GM19238 (cell line): ENCODE measurements around the gene CAVIN1.
"Not testable (repeated sequence)": the region's sequence is repeated elsewhere in the genome, so short reads cannot be mapped to it uniquely, and the experiment has no call there.

Experiments
- DNase-seq: peaks from one replicate; pipeline ENCODE4 v3.0.0; 2011; ENCODE audit warnings: low spot score; ENCODE audit not compliant: insufficient read length

CAVIN1 gene

DNA sequence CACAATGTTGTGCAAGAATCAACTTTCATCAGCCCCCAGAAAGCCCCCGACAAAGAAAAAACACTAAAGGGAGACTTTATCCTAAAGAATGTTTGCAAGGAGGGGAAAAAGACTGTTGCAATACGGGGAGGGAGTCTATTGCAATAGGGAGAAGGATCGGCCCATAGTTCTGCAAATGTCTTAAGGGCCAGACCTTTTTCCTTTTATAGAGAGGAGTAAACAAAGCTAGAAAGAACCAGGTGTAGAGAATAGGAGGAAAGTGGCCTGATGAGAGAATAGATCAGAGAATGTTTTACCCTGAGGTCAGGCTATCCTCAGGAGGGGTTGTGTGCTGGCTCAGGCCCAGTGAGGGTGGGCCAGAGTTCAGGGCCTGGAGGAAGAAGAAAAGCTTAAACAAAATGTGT lies 8.7 kb upstream of the CAVIN1 start:
- no peak for DNase-seq

GRCh38 chr17:42429726-42430447 lies 6.8 kb upstream of the CAVIN1 start:
- DNase-seq, result no peak

- DNase-seq, result no peak
These were observed 5.3 kb upstream of the CAVIN1 start for GRCh38 chr17:42428141-42428944.

- no peak for DNase-seq
These were observed 2.0 kb upstream of the CAVIN1 start for GRCh38 chr17:42424991-42425610.

DNA sequence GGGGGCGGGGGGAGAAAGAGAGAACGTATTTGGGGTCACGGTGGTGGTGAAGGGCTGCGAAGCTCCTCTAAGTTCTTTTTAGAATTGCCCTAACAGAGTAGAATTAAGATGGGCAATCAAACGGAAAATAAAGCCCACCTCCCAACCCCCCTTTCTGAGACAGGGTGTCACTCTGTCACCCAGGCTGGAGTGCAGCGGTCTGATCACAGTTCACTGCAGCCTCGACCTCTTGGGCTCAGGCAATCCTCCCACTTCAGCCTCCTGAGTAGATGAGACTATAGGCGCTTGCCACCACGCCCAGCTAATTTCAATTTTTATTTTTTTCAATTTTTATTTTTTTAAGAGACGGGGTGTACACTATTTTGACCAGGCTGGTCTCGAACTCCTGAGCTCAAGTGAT lies 710 bp upstream of the CAVIN1 start:
- DNase-seq, result no peak

- no peak for DNase-seq
These were observed 571 bp downstream of the CAVIN1 start for GRCh38 chr17:42422412-42422957.

- DNase-seq, result no peak
These were observed 1.3 kb downstream of the CAVIN1 start for GRCh38 chr17:42421507-42422338.

GRCh38 chr17:42421136-42421506 lies 1.9 kb downstream of the CAVIN1 start:
- DNase-seq, result no peak

- not testable (repeated sequence) for DNase-seq
These were observed 5.1 kb downstream of the CAVIN1 start for GRCh38 chr17:42417981-42418380.

DNA sequence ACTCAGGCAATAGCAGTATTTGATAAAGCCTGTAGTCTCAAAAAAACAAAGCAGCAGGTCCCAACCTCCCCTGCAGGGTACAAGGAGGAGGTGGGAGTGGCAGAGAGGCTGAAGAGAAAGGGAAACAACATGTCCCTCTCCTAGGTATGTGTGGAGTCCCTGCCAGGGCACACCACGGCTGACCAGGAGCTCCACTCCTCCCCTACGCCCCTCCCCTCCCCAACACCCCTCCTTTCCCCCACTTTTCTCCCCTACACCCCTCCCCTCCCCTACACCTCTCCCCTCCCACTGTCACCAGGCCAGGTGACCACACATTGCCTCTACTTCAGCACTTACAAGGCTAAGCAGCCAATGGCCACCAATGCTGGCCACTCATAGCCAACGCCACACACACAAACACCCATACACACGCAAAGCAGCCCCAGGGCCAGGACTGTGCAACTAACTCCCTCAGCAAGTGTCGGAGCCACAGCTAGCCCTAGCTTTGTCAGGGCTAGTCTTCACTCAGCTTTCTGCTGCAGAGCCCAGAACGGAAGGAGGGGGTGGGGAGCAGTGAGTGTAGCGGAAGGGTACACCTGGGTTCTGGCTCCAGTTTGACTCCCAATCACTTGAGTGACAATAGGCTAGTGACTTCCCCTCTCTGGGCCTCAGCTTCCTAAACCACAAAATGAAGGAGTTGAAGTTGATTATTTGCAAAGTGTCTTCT lies 8.2 kb downstream of the CAVIN1 start:
- peak; percentile 50 for DNase-seq

- no peak for DNase-seq
These were observed 9.5 kb downstream of the CAVIN1 start for GRCh38 chr17:42413464-42414040.

GRCh38 chr17:42411905-42412679 lies 11.0 kb downstream of the CAVIN1 start:
- DNase-seq, result no peak

GRCh38 chr17:42411361-42411760 lies 11.7 kb downstream of the CAVIN1 start:
- no peak for DNase-seq

DNA sequence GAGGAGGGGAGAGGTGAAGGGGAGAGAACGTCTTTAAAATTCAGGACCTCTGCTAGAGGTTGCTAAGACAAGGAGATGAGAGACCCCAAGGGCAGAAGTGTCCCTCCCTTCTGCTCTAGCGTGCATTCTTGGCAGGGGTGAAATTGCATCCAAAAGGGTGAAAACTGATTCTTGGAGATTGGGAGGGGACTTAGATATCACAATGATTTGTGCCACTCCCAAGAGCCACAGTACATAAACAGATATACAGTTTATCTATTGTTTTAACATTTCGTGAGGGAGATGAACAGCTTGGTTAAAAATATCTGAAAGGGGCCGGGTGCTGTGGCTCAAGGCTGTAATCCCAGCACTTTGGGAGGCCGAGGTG lies 12.8 kb downstream of the CAVIN1 start:
- DNase-seq, result no peak

DNA sequence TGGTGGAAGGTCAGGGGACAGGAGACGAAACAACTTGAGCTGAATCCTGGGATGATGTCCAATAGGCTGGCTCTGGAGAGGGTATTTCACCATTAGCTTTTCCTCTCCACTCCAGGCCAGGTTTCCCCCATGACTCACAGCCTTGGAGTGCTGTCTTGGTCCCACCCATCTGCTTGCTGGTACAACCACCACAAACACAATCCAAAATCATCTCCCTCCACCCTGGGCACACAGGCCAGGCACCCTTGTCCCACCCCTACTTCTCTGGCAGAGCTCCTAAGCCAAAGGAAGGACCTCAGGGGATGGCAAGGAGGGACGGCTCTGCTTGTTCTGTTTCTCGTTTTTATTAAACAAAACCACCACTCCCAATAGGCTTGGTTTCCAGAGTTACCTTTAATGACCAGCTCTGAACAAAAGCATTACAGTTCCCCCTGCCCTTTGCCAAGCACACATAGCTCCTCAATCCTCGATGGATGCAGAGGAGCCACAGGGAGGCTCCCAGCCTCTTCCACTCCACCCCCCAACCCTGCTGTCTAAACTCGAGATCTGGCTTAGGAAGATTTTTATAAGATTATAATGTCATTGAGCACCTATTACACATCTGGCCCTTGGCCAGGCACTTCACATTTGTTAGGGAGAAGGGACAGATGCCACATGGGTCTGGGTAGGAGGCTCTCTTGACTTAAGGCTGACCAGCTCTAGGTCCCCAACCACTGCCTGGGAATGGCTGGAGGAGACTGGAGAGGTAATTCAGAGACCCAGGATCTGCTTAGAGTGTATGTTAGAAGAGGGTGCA lies 13.3 kb downstream of the CAVIN1 start:
- DNase-seq, result no peak

DNA sequence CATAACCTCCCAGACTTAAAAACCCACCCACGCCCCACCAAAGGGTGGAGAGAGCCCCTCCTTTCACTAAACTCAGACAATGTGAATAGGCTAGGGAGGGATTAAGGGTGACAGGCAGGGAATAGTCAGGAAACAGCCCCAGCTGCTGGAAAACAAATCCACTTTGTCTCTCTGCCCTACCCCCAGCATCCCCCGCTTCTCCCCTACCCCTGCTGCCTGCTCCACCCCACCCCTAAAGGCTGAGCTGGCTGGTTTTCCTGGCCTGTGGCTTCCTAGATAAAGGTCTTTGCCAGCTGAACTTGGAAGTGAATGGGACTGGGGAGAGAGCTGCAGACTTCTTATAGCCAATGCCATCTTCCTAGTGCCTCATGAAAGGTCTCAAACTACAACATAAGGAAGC lies 15.0 kb downstream of the CAVIN1 start:
- no peak for DNase-seq

DNA sequence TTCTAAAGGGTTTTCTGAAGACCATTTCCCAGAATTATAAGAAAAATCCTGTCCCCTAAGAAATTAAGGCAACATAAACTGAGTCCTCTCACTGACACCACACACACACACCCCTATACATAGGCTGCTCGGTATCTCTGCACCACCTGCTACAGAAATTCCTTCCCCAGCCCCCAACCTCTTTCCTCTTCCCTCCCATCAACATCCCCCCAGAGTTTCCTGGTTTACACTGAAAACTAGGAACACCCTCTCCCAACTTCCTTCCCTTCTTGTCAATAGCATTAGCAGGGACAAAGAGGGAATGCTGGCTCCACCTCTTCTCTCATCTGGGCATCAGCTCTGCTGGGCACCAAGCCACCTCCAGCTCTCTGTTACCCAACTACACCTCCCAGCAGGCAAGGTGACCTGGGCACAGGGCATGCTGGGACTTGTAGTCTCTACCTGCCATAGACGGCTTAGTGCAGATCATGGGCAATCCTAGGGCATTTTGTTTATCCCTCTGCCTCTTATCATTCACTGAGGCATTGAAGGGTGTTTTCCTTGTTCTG lies 15.7 kb downstream of the CAVIN1 start:
- peak; percentile 83 for DNase-seq

DNA sequence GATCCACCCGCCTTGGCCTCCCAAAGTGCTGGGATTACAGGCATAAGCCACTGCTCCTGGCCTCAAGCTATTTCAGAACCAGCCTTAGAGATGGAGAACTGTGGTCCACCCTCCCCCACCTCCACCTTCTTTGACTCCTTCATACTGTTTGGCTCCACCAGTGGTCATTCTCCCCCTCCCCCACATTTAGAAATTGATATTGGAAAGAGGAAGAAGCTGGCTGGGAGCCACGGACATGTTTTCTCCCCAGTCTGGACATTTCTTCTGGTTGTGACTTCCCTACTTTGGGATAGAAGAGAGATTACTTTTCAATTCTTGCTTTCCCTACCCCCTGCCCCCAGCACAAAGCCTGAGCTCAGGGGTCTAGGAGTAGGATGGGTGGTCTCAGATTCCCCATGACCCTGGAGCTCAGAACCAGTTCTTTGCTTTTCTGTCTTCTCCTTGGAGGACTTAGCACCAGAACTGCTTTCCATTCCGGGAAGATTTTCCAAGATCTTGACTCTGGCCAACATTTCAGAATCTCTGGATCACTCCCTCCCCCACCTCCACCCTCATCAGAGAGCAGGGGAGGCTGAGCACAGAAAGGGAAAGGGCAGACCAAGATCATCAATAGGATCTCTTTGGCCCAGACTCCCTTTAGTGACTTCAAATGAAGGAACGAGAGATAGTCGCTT lies 16.3 kb downstream of the CAVIN1 start:
- DNase-seq, result no peak
